SK-N-SH treated with all-trans-retinoic acid at 6 μM for 48 hours (cell line): ENCODE data around the gene ERP44.

Experiments used
- ATAC-seq: fragments of 200-7000 bp; cut with Tn5 transposase; 3 replicates; pipeline ENCODE4 v1.9.1; 2020; ENCODE audit warnings: mild to moderate bottlenecking, moderate library complexity
- BACH2 ChIP-seq: fragments of 250-450 bp; sonication (Bioruptor Pico); IDR thresholded peaks from 2 replicates; pipeline ENCODE4 v1.9.0; 2021; ENCODE audit warnings: mild to moderate bottlenecking, borderline replicate concordance
- CREB5 ChIP-seq: fragments of 250-450 bp; sonication (Bioruptor Pico); IDR thresholded peaks from 2 replicates; pipeline ENCODE4 v1.5.1; 2020; ENCODE audit warnings: low read depth, mild to moderate bottlenecking, moderate library complexity
- CSDC2 ChIP-seq: fragments of 250-450 bp; sonication (Bioruptor Pico); IDR thresholded peaks from 2 replicates; pipeline ENCODE4 v1.5.0; 2020; ENCODE audit warnings: mild to moderate bottlenecking, moderate library complexity
- CSRNP3 ChIP-seq: fragments of 250-450 bp; sonication (Bioruptor Pico); IDR thresholded peaks from 2 replicates; pipeline ENCODE4 v1.5.1; 2021; ENCODE audit warnings: mild to moderate bottlenecking, moderate library complexity
- ESRRG ChIP-seq: fragments of 250-450 bp; sonication (Bioruptor Pico); IDR thresholded peaks from 2 replicates; pipeline ENCODE4 v1.6.1; 2021; ENCODE audit warnings: mild to moderate bottlenecking
- ISL1 ChIP-seq: fragments of 250-450 bp; sonication (Bioruptor Pico); IDR thresholded peaks from 2 replicates; pipeline ENCODE4 v2.1.2; 2022; ENCODE audit warnings: mild to moderate bottlenecking, moderate library complexity
- OSR1 ChIP-seq: fragments of 250-450 bp; sonication (Bioruptor Pico); IDR thresholded peaks from 2 replicates; pipeline ENCODE4 v1.8.0; 2022; ENCODE audit warnings: moderate library complexity, mild to moderate bottlenecking, inconsistent platforms
- PATZ1 ChIP-seq: fragments of 250-450 bp; sonication (Bioruptor Pico); IDR thresholded peaks from 2 replicates; pipeline ENCODE4 v1.8.0; 2020; ENCODE audit warnings: mild to moderate bottlenecking, moderate library complexity, borderline replicate concordance
- POU6F1 ChIP-seq: fragments of 250-450 bp; sonication (Bioruptor Pico); IDR thresholded peaks from 2 replicates; pipeline ENCODE4 v1.8.0; 2021; ENCODE audit warnings: low read depth, mild to moderate bottlenecking, moderate library complexity, borderline replicate concordance
- PPARA ChIP-seq: fragments of 250-450 bp; sonication (Bioruptor Pico); IDR thresholded peaks from 2 replicates; pipeline ENCODE4 v1.5.0; 2020; ENCODE audit warnings: mild to moderate bottlenecking, borderline replicate concordance
- RARB ChIP-seq: fragments of 250-450 bp; sonication (Bioruptor Pico); IDR thresholded peaks from 2 replicates; pipeline ENCODE4 v1.8.0; 2021; ENCODE audit warnings: mild to moderate bottlenecking, moderate library complexity
- TCF4 ChIP-seq: fragments of 250-450 bp; sonication (Bioruptor Pico); IDR thresholded peaks from 2 replicates; pipeline ENCODE4 v1.8.0; 2021; ENCODE audit warnings: mild to moderate bottlenecking, moderate library complexity, borderline replicate concordance
- TOX ChIP-seq: fragments of 250-450 bp; sonication (Bioruptor Pico); IDR thresholded peaks from 2 replicates; pipeline ENCODE4 v1.8.0; 2021; ENCODE audit warnings: mild to moderate bottlenecking, moderate library complexity, borderline replicate concordance
- TSHZ2 ChIP-seq: fragments of 250-450 bp; sonication (Bioruptor Pico); IDR thresholded peaks from 2 replicates; pipeline ENCODE4 v1.5.0; 2020; ENCODE audit warnings: mild to moderate bottlenecking, moderate library complexity
- ZC3H10 ChIP-seq: fragments of 250-450 bp; sonication (Bioruptor Pico); IDR thresholded peaks from 2 replicates; pipeline ENCODE4 v1.5.1; 2021; ENCODE audit warnings: mild to moderate bottlenecking, moderate library complexity
- ZFP3 ChIP-seq: fragments of 250-450 bp; sonication (Bioruptor Pico); IDR thresholded peaks from 2 replicates; pipeline ENCODE4 v1.5.0; 2020; ENCODE audit warnings: mild to moderate bottlenecking, moderate library complexity
- ZNF565 ChIP-seq: fragments of 450-650 bp; formaldehyde crosslinking; conservative IDR thresholded peaks from 2 replicates; pipeline ENCODE4 v1.5.0; 2020; ENCODE audit warnings: low read depth, mild to moderate bottlenecking, moderate library complexity
- ZNF70 ChIP-seq: fragments of 450-650 bp; formaldehyde crosslinking; IDR thresholded peaks from 2 replicates; pipeline ENCODE4 v1.5.0; 2020; ENCODE audit warnings: mild to moderate bottlenecking, moderate library complexity
- ZNF8 ChIP-seq: fragments of 450-650 bp; formaldehyde crosslinking; IDR thresholded peaks from 2 replicates; pipeline ENCODE4 v1.5.0; 2020; ENCODE audit warnings: mild to moderate bottlenecking, moderate library complexity

Gene ERP44

GRCh38 chr9:99966716-99967115 is 132.1 kb downstream of the ERP44 start:
- ATAC-seq = peak; percentile 38; the same call in 1 of the 3 replicates

GRCh38 chr9:99966001-99966400 is 132.8 kb downstream of the ERP44 start:
- TF ChIP-seq ISL1 (no peak), PATZ1 (no peak), POU6F1 (no peak), CSRNP3 (CRISPR knock-in tag) (no peak), TOX (CRISPR knock-in tag) (no peak), BACH2 (no peak), CREB5 (CRISPR knock-in tag) (no peak), RARB (CRISPR knock-in tag) (no peak), CSDC2 (CRISPR knock-in tag) (no peak), ZNF70 (no peak), OSR1 (CRISPR knock-in tag) (no peak), ZNF8 (CRISPR knock-in tag) (no peak), TCF4 (CRISPR knock-in tag) (no peak), ZFP3 (CRISPR knock-in tag) (no peak), ESRRG (CRISPR knock-in tag) (no peak), PPARA (CRISPR knock-in tag) (no peak), ZNF565 (no peak), ZC3H10 (CRISPR knock-in tag) (no peak)
- TF ChIP-seq, all 23 proteins: peak for 0
- ATAC-seq = no peak

More at GRCh38 chr9:99966716-99967115, 132.1 kb downstream of the ERP44 start:
- TF ChIP-seq ZFP3 (CRISPR knock-in tag) (0 out of 2 replicates have a peak, but pooled peaks have one; percentile 48), ZNF565 (no peak)
- TF ChIP-seq, all 23 proteins: peak for 1

- ATAC-seq = no peak; the same call in 2 of the 3 replicates
- TF ChIP-seq TSHZ2 (CRISPR knock-in tag) (no peak), ZNF565 (no peak), ZC3H10 (CRISPR knock-in tag) (no peak), CREB5 (CRISPR knock-in tag) (no peak), PPARA (CRISPR knock-in tag) (no peak)
- TF ChIP-seq, all 23 proteins: peak for 0
These were observed 134.5 kb downstream of the ERP44 start for GRCh38 chr9:99964336-99964735.
